IMR-90 (cell line): ENCODE results near the gene REC114. TPM values are rescaled to one million over a fixed set of nuclear protein-coding genes. Genes with fewer than 3 reads are reported as not detected.
A peak's percentile ranks its signal among the peaks of the same experiment; 100 is the strongest.
"Not testable (repeated sequence)": the region's sequence is repeated elsewhere in the genome, so short reads cannot be mapped to it uniquely, and the experiment has no call there.

Experiments
- ATAC-seq: fragments of 200-7000 bp; cut with Tn5 transposase; 2 replicates; pipeline ENCODE4 v1.9.1; 2020; ENCODE audit warnings: low read depth, mild to moderate bottlenecking, moderate library complexity
- BruUV-seq: library from RNA; stranded (reverse); fragments of 400-500 nt; replicated peaks from 2 replicates; lab custom pipeline; 2021; lab: Mats Ljungman, UMichigan
- CTCF ChIA-PET: fragments of 300-600 bp; formaldehyde crosslinking; extraction: SDS; loops from one replicate; lab custom pipeline; 2021; ENCODE audit warnings: antibody characterized with exemption; lab: Yijun Ruan, JAX
- POLR2A ChIA-PET: fragments of 300-600 bp; sonication (Branson Sonifier 250); formaldehyde crosslinking; loops from one replicate; lab custom pipeline; 2022; ENCODE audit warnings: antibody characterized with exemption; ENCODE audit not compliant: unreplicated experiment; lab: Charles Lee
- DNase-seq: peaks from one replicate; pipeline ENCODE4 v3.0.0; 2013
- H2AFZ ChIP-seq: replicated peaks from 2 replicates; pipeline ENCODE3; 2013; ENCODE audit warnings: low read length, mild to moderate bottlenecking; ENCODE audit not compliant: poor library complexity
- H2AK5ac ChIP-seq: 2 replicates; pipeline ENCODE4 v1.6.1; 2013; ENCODE audit warnings: low read depth, low read length, inconsistent platforms
- H2AK9ac ChIP-seq: replicated peaks from 2 replicates; pipeline ENCODE3; 2013; ENCODE audit warnings: mild to moderate bottlenecking, low read depth, low read length, moderate library complexity; ENCODE audit not compliant: poor library complexity
- H2BK120ac ChIP-seq: 2 replicates; pipeline ENCODE4 v1.6.1; 2013; ENCODE audit warnings: low read depth, low read length, inconsistent platforms
- H2BK15ac ChIP-seq: 3 replicates; pipeline ENCODE4 v1.6.1; 2013; ENCODE audit warnings: low read depth, low read length, inconsistent platforms
- H2BK20ac ChIP-seq: 2 replicates; pipeline ENCODE4 v1.6.1; 2013; ENCODE audit warnings: low read depth, mild to moderate bottlenecking, inconsistent platforms, low read length, moderate library complexity
- H2BK5ac ChIP-seq: 2 replicates; pipeline ENCODE4 v1.6.1; 2013; ENCODE audit warnings: mild to moderate bottlenecking, low read depth, low read length, inconsistent platforms; ENCODE audit not compliant: poor library complexity, severe bottlenecking
- H3K14ac ChIP-seq: replicated peaks from 2 replicates; pipeline ENCODE4 v1.6.1; 2013; ENCODE audit warnings: low read depth, low read length, inconsistent platforms
- H3K18ac ChIP-seq: 2 replicates; pipeline ENCODE4 v1.6.1; 2013; ENCODE audit warnings: low read depth, low read length, control low read depth
- H3K23ac ChIP-seq: 2 replicates; pipeline ENCODE4 v1.6.1; 2013; ENCODE audit warnings: low read depth, low read length, inconsistent platforms
- H3K27ac ChIP-seq: 2 replicates; pipeline ENCODE4 v1.5.1; 2013; ENCODE audit warnings: mild to moderate bottlenecking, control low read depth, low read length; ENCODE audit not compliant: insufficient read depth
- H3K27me3 ChIP-seq: 2 replicates; pipeline ENCODE4 v1.6.1; 2013; ENCODE audit warnings: low read length; ENCODE audit not compliant: control insufficient read depth, insufficient read depth
- H3K36me3 ChIP-seq: 2 replicates; pipeline ENCODE4 v1.6.1; 2013; ENCODE audit warnings: low read length, mixed read lengths; ENCODE audit not compliant: control insufficient read depth, insufficient read depth
- H3K4ac ChIP-seq: 2 replicates; pipeline ENCODE4 v1.6.1; 2013; ENCODE audit warnings: low read depth, low read length, inconsistent platforms
- H3K4me1 ChIP-seq: 2 replicates; pipeline ENCODE4 v1.6.1; 2013; ENCODE audit warnings: low read length, mixed read lengths; ENCODE audit not compliant: control insufficient read depth, insufficient read depth
- H3K4me2 ChIP-seq: 2 replicates; pipeline ENCODE4 v1.6.1; 2013; ENCODE audit warnings: low read depth, mild to moderate bottlenecking, control low read depth, low read length, moderate library complexity
- H3K4me3 ChIP-seq: 2 replicates; pipeline ENCODE4 v1.5.1; 2013; ENCODE audit warnings: low read depth, mild to moderate bottlenecking, control low read depth, low read length, moderate library complexity; ENCODE audit not compliant: insufficient read depth
- H3K56ac ChIP-seq: 2 replicates; pipeline ENCODE4 v1.6.1; 2013; ENCODE audit warnings: low read length, inconsistent platforms; ENCODE audit not compliant: insufficient read depth; ENCODE audit errors: extremely low read depth
- H3K79me1 ChIP-seq, 2 experiments: 2 replicates each; pipeline ENCODE4 v1.6.1; 2013; ENCODE audit warnings: low read length in 2 of 2, inconsistent platforms in 1 of 2, low read depth in 1 of 2
- H3K9ac ChIP-seq: 2 replicates; pipeline ENCODE4 v1.6.1; 2013; ENCODE audit warnings: low read depth, low read length, control low read depth
- H3K9me1 ChIP-seq: 2 replicates; pipeline ENCODE4 v1.6.1; 2013; ENCODE audit warnings: low read length, inconsistent platforms; ENCODE audit not compliant: insufficient read depth
- H3K9me3 ChIP-seq: 2 replicates; pipeline ENCODE4 v1.6.1; 2013; ENCODE audit warnings: low read length; ENCODE audit not compliant: control insufficient read depth, insufficient read depth
- H4K20me1 ChIP-seq: 2 replicates; pipeline ENCODE4 v1.6.1; 2013; ENCODE audit warnings: low read length, inconsistent platforms; ENCODE audit not compliant: insufficient read depth
- H4K5ac ChIP-seq: 2 replicates; pipeline ENCODE4 v1.6.1; 2013; ENCODE audit warnings: mild to moderate bottlenecking, low read depth, low read length, control low read depth
- H4K8ac ChIP-seq, 2 experiments: 2 replicates each; pipeline ENCODE4 v1.6.1; 2013; ENCODE audit warnings: low read depth in 2 of 2, low read length in 2 of 2, control low read depth in 1 of 2, inconsistent platforms in 1 of 2
- H4K91ac ChIP-seq: 2 replicates; pipeline ENCODE4 v1.6.1; 2013; ENCODE audit warnings: low read depth, low read length, inconsistent platforms; ENCODE audit not compliant: insufficient read depth
- CHD1 ChIP-seq: IDR thresholded peaks from 2 replicates; pipeline ENCODE4 v1.6.1; 2012; ENCODE audit warnings: low read depth, low read length, improper control_type of control experiment
- FOS ChIP-seq: fragments of 150-350 bp; IDR thresholded peaks from 2 replicates; pipeline ENCODE4 v1.6.1; 2016; ENCODE audit warnings: low read depth, low read length
- MXI1 ChIP-seq: IDR thresholded peaks from 2 replicates; pipeline ENCODE4 v1.6.1; 2012; ENCODE audit warnings: low read depth, mild to moderate bottlenecking, low read length, moderate library complexity, borderline replicate concordance
- RCOR1 ChIP-seq: IDR thresholded peaks from 2 replicates; pipeline ENCODE4 v1.6.1; 2012; ENCODE audit warnings: mild to moderate bottlenecking, low read length, improper control_type of control experiment; ENCODE audit not compliant: insufficient replicate concordance
- WGBS, 2 experiments: methylation state at CpG; one replicate each; pipeline versions ENCODE4 v1.1.5 to v1.1.7; 2013; ENCODE audit warnings: missing lambda C conversion rate in 2 of 2; ENCODE audit not compliant: insufficient read length in 1 of 2; ENCODE audit errors: extremely low coverage in 2 of 2; 5-methylcytosine and 5-hydroxymethylcytosine counted together
- dilution Hi-C: fragments of 300-500 bp; cut with HindIII; formaldehyde crosslinking; loops from one replicate; pipeline ENCODE4 v1.14.3; 2018; ENCODE audit warnings: low sequenced_read_pairs; ENCODE audit not compliant: unreplicated experiment
- in situ Hi-C: fragments of 300-500 bp; cut with MboI; formaldehyde crosslinking; loops from 3 replicates; pipeline ENCODE4 v1.14.3; 2019; ENCODE audit warnings: low sequenced_read_pairs, inconsistent platforms, mixed read lengths
- intact Hi-C: fragments of 100-400 bp; cut with micrococcal nuclease; formaldehyde crosslinking; loops from 2 replicates; pipeline ENCODE4 v1.10.0; 2022
- polyA plus RNA-seq, 3 experiments: library from polyadenylated mRNA; depleted of rRNA; stranded (reverse); fragments of >200 nt; gene quantifications; 2 replicates each; pipeline ENCODE4 v1.2.3, GENCODE V29; 2012; ENCODE audit warnings: low replicate concordance in 1 of 3
- total RNA-seq: library from RNA; depleted of rRNA; stranded (reverse); fragments of >200 nt; gene quantifications from 2 replicates; pipeline ENCODE4 v1.2.3, GENCODE V29; 2012

The REC114 gene
- total and polyA plus RNA-seq, 2 of the 4 experiments (the other 2 are of a cell fraction), result not detected

GRCh38 chr15:73573572-73573971 is 130.6 kb downstream of the REC114 start (continued):
- no peak for TF ChIP-seq CHD1

DNA sequence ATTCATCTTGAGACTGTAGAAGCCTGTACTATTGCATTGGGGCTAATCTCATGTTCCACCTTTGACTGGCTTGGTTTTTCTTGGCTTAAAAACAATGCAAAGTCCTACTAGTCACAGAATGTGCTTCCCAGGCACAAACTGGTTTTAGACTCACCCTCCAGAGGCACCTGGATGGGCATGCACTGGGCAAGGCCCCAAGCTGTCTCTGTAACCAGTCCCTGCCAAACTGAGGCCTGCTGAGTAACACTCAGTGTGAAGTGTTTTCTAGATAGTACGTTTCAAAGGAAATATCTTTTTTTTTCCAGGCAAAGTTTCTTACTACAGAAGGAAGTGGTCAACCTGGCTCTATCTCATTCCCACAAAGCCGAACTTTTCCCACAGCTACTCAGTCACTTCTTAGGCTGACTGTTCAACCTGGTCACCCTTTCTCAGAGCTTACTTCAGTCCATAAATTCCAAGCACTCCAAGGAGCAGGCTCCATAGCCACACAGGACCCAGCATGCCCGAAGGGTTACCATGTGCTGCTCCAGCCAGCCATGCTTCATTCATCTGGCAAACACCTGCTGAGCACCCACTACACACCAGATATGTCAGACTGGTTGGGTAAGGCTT is 132.8 kb downstream of the REC114 start:
- H3K9me1 ChIP-seq, result peaks cover 7% of the 10 kb centered on the region; the same call in 1 of the 2 replicates
- peak; percentile 58 for DNase-seq
- no peak overlapping the region for H2AK5ac ChIP-seq
- no peak overlapping the region for H2BK15ac ChIP-seq
- H4K91ac ChIP-seq, result no peak overlapping the region
- H3K23ac ChIP-seq, result no peak overlapping the region
- H3K4me3 ChIP-seq, result no peak overlapping the region
- no peak overlapping the region for H3K14ac ChIP-seq
- H3K56ac ChIP-seq, result no peak overlapping the region
- peaks cover 5% of the 10 kb centered on the region for H3K4me1 ChIP-seq
- H3K9ac ChIP-seq, result no peak overlapping the region
- no peak overlapping the region for H3K27ac ChIP-seq
- in situ Hi-C loops (no loop called here), intact Hi-C loops (no loop called here), dilution Hi-C loops (no loop called here)
- H2AFZ ChIP-seq, result no peak overlapping the region
- peaks cover 14% of the 10 kb centered on the region for H4K20me1 ChIP-seq
- H2BK20ac ChIP-seq, result no peak overlapping the region
- H3K79me1 ChIP-seq, result peaks cover 18 to 50% of the 10 kb centered on the region in 2 experiments
- no peak overlapping the region for H2BK5ac ChIP-seq
- no peak overlapping the region for H2BK120ac ChIP-seq
- no peak overlapping the region for H2AK9ac ChIP-seq
- H3K18ac ChIP-seq, result no peak overlapping the region
- H3K4ac ChIP-seq, result no peak overlapping the region
- ChIA-PET POLR2A (no interaction called here), CTCF (no interaction called here)
- no peaks in the 10 kb centered on the region for H3K9me3 ChIP-seq
- H3K27me3 ChIP-seq, result no peaks in the 10 kb centered on the region
- H4K8ac ChIP-seq, result no peak overlapping the region
- WGBS, 2 experiments, result 100% methylated on average over 1 of the region's 3 CpGs; no CpG with 5 or more reads in 1 of the 2 experiments
- H3K4me2 ChIP-seq, result no peak overlapping the region
- no peak for TF ChIP-seq FOS
- TF ChIP-seq RCOR1, result no peak
- 0 out of 2 replicates have a peak, but pooled peaks have one; percentile 20 for TF ChIP-seq MXI1
- no peak overlapping the region for H4K5ac ChIP-seq
- peaks cover 33% of the 10 kb centered on the region for H3K36me3 ChIP-seq
- BruUV-seq, result no TSS peak
- no peak for ATAC-seq

DNA sequence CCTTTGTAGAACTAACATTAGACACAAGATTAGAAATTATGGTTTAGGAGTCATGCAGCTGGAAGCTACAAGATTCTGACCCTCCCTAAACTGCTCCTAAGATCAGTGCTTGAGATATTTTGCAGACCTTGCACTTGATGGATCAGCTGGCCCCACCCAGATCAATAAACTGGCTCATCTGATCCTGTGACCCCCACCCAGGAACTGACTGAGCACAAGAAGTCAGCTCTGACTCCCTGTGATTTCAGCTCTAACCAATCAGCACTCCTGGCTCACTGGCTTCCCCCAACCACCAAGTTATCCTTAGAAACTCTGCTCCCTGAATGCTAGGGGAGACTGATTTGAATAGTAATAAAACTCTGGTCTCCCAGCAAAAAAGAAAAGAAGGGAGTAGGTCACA is 134.6 kb downstream of the REC114 start:
- H2AK5ac ChIP-seq, H3K9me3 ChIP-seq, DNase-seq, H2BK120ac ChIP-seq, H2AK9ac ChIP-seq, H3K4me2 ChIP-seq, H3K18ac ChIP-seq, H3K56ac ChIP-seq, H3K27ac ChIP-seq, H2BK5ac ChIP-seq, CTCF ChIA-PET, H3K14ac ChIP-seq, H2BK20ac ChIP-seq, ATAC-seq, H3K9ac ChIP-seq, H4K8ac ChIP-seq, H4K5ac ChIP-seq, H3K23ac ChIP-seq, H2AFZ ChIP-seq, H3K4me3 ChIP-seq, BruUV-seq, H2BK15ac ChIP-seq, H3K4ac ChIP-seq, intact Hi-C loops, H4K91ac ChIP-seq, dilution Hi-C loops, in situ Hi-C loops, POLR2A ChIA-PET, H3K27me3 ChIP-seq, H3K4me1 ChIP-seq: not testable (repeated sequence)
- Histone ChIP-seq H3K79me1 (peaks cover 11 to 43% of the 10 kb centered on the region in 2 experiments), H3K36me3 (peaks cover 31% of the 10 kb centered on the region), H4K20me1 (peaks cover 14% of the 10 kb centered on the region), H3K9me1 (peaks cover 10% of the 10 kb centered on the region; the same call in 1 of the 2 replicates)
